Measurements from ENCODE around the gene CREB3L1. TPM values are rescaled to one million over a fixed set of nuclear protein-coding genes. Genes with fewer than 3 reads are reported as not detected.
A peak's percentile ranks its signal among the peaks of the same experiment; 100 is the strongest.

Gene CREB3L1
- total and polyA plus RNA-seq, 2 of the 13 experiments (the other 11 are each of a cell fraction or from before 2014, with no cell fraction given) = not detected

- peak; percentile 65 for TF ChIP-seq ZNF687 (CRISPR knock-in tag; IDR thresholded peaks at IDR 0.05)
- no peak for TF ChIP-seq DDIT3 (CRISPR knock-in tag; IDR thresholded peaks at IDR 0.05)
- peak; percentile 56; the same call in 1 of the 2 replicates for TF ChIP-seq ZFX (CRISPR knock-in tag; IDR thresholded peaks at IDR 0.05; ENCODE audit: low read depth)
- TF ChIP-seq MLXIP (CRISPR knock-in tag; IDR thresholded peaks at IDR 0.05; ENCODE audit: borderline replicate concordance) = no peak
- TF ChIP-seq ZNF33B (CRISPR knock-in tag; IDR thresholded peaks at IDR 0.05) = 0 out of 2 replicates have a peak, but pooled peaks have one; percentile 27
- TF ChIP-seq ARNTL (CRISPR knock-in tag; IDR thresholded peaks at IDR 0.05) = no peak
- no peak for TF ChIP-seq HIC2 (CRISPR knock-in tag; IDR thresholded peaks at IDR 0.05; ENCODE audit: low read depth)
- no peak for TF ChIP-seq ZNF660 (CRISPR knock-in tag; IDR thresholded peaks at IDR 0.05; ENCODE audit: borderline replicate concordance, low read depth)
- TF ChIP-seq YEATS4 (CRISPR knock-in tag; IDR thresholded peaks at IDR 0.05; ENCODE audit: borderline replicate concordance) = 0 out of 2 replicates have a peak, but pooled peaks have one; percentile 20
- peak; percentile 52 for TF ChIP-seq HOXA3 (CRISPR knock-in tag; IDR thresholded peaks at IDR 0.05)
- peak; percentile 83 for TF ChIP-seq BHLHE40 (IDR thresholded peaks at IDR 0.05; ENCODE audit: low read length)
- TF ChIP-seq GABPB1 (CRISPR knock-in tag; IDR thresholded peaks at IDR 0.05) = peak; percentile 25; the same call in 1 of the 2 replicates
- TF ChIP-seq MYNN (CRISPR knock-in tag; IDR thresholded peaks at IDR 0.05; ENCODE audit: low read depth) = no peak
- TF ChIP-seq AGO2 (optimal IDR thresholded peaks at IDR 0.05; ENCODE audit: low read depth, low read length) = no peak
- TF ChIP-seq MAZ (IDR thresholded peaks at IDR 0.05; ENCODE audit: borderline replicate concordance, low read depth, low read length) = no peak
- TF ChIP-seq MAZ (CRISPR knock-in tag; IDR thresholded peaks at IDR 0.05; ENCODE audit: low read depth) = peak; percentile 27; the same call in 1 of the 2 replicates
- TF ChIP-seq TCF7 (IDR thresholded peaks at IDR 0.05; ENCODE audit: low read depth) = no peak
Observed at GRCh38 chr11:46238078-46238966, 39.1 kb upstream of the CREB3L1 start (continued).
